ENCODE data around the gene LMO1.

Gene LMO1

GRCh38 chr11:8225589-8226036 is 38.1 kb downstream of the LMO1 start:
- DNase-seq = peak; percentile 77

- no peak for DNase-seq
These were observed 39.0 kb downstream of the LMO1 start for GRCh38 chr11:8224711-8225110.

- DNase-seq = no peak
These were observed 39.5 kb downstream of the LMO1 start for GRCh38 chr11:8224161-8224591.

GRCh38 chr11:8223513-8223900 is 40.2 kb downstream of the LMO1 start:
- peak; percentile 28 for DNase-seq

- no peak for DNase-seq
These were observed 40.7 kb downstream of the LMO1 start for GRCh38 chr11:8222820-8223512.

GRCh38 chr11:8221917-8222495 is 41.7 kb downstream of the LMO1 start:
- no peak for DNase-seq

- no peak for DNase-seq
These were observed 42.5 kb downstream of the LMO1 start for GRCh38 chr11:8221046-8221723.

- no peak for DNase-seq
These were observed 43.2 kb downstream of the LMO1 start for GRCh38 chr11:8220261-8221045.

- peak; percentile 42 for DNase-seq
These were observed 44.2 kb downstream of the LMO1 start for GRCh38 chr11:8219257-8220021.

GRCh38 chr11:8218840-8219239 is 44.8 kb downstream of the LMO1 start:
- DNase-seq = no peak

- DNase-seq = no peak
These were observed 45.3 kb downstream of the LMO1 start for GRCh38 chr11:8218409-8218808.

- DNase-seq = no peak
These were observed 45.8 kb downstream of the LMO1 start for GRCh38 chr11:8217926-8218325.

- no peak for DNase-seq
These were observed 46.5 kb downstream of the LMO1 start for GRCh38 chr11:8217136-8217535.

GRCh38 chr11:8213376-8213775 is 50.3 kb downstream of the LMO1 start:
- DNase-seq = no peak

GRCh38 chr11:8209208-8209807 is 54.4 kb downstream of the LMO1 start:
- DNase-seq = peak; percentile 63

GRCh38 chr11:8207080-8208000 is 56.3 kb downstream of the LMO1 start:
- DNase-seq = no peak

GRCh38 chr11:8206251-8207079 is 57.2 kb downstream of the LMO1 start:
- DNase-seq = no peak

GRCh38 chr11:8205566-8205965 is 58.1 kb downstream of the LMO1 start:
- no peak for DNase-seq

GRCh38 chr11:8204596-8204995 is 59.1 kb downstream of the LMO1 start:
- DNase-seq = no peak

GRCh38 chr11:8204025-8204424 is 59.7 kb downstream of the LMO1 start:
- no peak for DNase-seq

All from activated CD4-positive, alpha-beta T cell treated with anti-CD3 and anti-CD28 coated beads for 48 hours (primary cell).